ENCODE results near the gene PRKCA. TPM values are rescaled to one million over a fixed set of nuclear protein-coding genes. Genes with fewer than 3 reads are reported as not detected.

PRKCA gene
- total and polyA plus RNA-seq, 10 of the 15 experiments (the other 5 are each of a cell fraction or from before 2014, with no cell fraction given) = 0.11 to 14.6 (median 0.72) TPM

GRCh38 chr17:66509926-66510325 is 207.5 kb downstream of the PRKCA start:
- RAD21 ChIA-PET (ENCODE audit: unreplicated experiment) = no interaction called here
- H3K4me3 ChIP-seq = no peak overlapping the region
- CTCF ChIA-PET = no interaction called here
- WGBS (ENCODE audit: insufficient coverage, insufficient replicate concordance, low lambda C conversion rate, missing lambda C conversion rate) = 50% methylated on average over 3 of the region's 3 CpGs
- no peaks in the 10 kb centered on the region for H3K27me3 ChIP-seq (replicated peaks in 1 of 2; ENCODE audit: control insufficient read depth in 2 of 2, insufficient read depth in 2 of 2, low read length in 1 of 2)
- no peak overlapping the region for H3K27ac ChIP-seq (ENCODE audit: control insufficient read depth, insufficient read depth)
- no peak overlapping the region for H2AFZ ChIP-seq (ENCODE audit: control insufficient read depth, low read depth, low read length)
- POLR2A ChIA-PET = no interaction called here
- H3K9ac ChIP-seq (ENCODE audit: control insufficient read depth, insufficient read depth, low read length) = no peak overlapping the region
- in situ Hi-C loops (cut with MboI) (no loop called here), intact Hi-C loops (cut with micrococcal nuclease; ENCODE audit: unreplicated experiment) (no loop called here)
- TF ChIP-seq SUPT20H (IDR thresholded peaks at IDR 0.05; ENCODE audit: borderline replicate concordance, control insufficient read depth, low read depth, low read length) (no peak), CHD1 (IDR thresholded peaks at IDR 0.05; ENCODE audit: low read depth, low read length) (no peak), PML (IDR thresholded peaks at IDR 0.05; ENCODE audit: low read length) (no peak), RAD51 (IDR thresholded peaks at IDR 0.05) (no peak), GATAD2B (conservative IDR thresholded peaks at IDR 0.05; ENCODE audit: low read depth) (no peak), NRF1 (conservative IDR thresholded peaks at IDR 0.05; ENCODE audit: low read depth, low read length) (no peak), NBN (IDR thresholded peaks at IDR 0.05) (no peak), TBL1XR1 (IDR thresholded peaks at IDR 0.05; ENCODE audit: low read depth, low read length) (no peak), SIX5 (IDR thresholded peaks at IDR 0.05; ENCODE audit: low read depth, low read length, severe bottlenecking) (no peak), ZNF274 (IDR thresholded peaks at IDR 0.05; ENCODE audit: insufficient read depth, insufficient read length) (no peak), ZNF24 (IDR thresholded peaks at IDR 0.05) (no peak)
- TF ChIP-seq, protein P1, sequence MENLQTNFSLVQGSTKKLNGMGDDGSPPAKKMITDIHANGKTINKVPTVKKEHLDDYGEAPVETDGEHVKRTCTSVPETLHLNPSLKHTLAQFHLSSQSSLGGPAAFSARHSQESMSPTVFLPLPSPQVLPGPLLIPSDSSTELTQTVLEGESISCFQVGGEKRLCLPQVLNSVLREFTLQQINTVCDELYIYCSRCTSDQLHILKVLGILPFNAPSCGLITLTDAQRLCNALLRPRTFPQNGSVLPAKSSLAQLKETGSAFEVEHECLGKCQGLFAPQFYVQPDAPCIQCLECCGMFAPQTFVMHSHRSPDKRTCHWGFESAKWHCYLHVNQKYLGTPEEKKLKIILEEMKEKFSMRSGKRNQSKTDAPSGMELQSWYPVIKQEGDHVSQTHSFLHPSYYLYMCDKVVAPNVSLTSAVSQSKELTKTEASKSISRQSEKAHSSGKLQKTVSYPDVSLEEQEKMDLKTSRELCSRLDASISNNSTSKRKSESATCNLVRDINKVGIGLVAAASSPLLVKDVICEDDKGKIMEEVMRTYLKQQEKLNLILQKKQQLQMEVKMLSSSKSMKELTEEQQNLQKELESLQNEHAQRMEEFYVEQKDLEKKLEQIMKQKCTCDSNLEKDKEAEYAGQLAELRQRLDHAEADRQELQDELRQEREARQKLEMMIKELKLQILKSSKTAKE (IDR thresholded peaks at IDR 0.05; ENCODE audit: low read depth, poor library complexity, severe bottlenecking) = no peak
- BruUV-seq (replicated peaks) = no TSS peak
- no peak for FAIRE-seq
- H3K36me3 ChIP-seq (ENCODE audit: control insufficient read depth in 2 of 2, insufficient read depth in 2 of 2, low read length in 1 of 2) = no peaks in the 10 kb centered on the region
- H3K9me3 ChIP-seq (replicated peaks; ENCODE audit: control insufficient read depth, insufficient read depth, low read length) = no peaks in the 10 kb centered on the region
- no peaks in the 10 kb centered on the region for H3K4me1 ChIP-seq (ENCODE audit: control insufficient read depth, insufficient read depth, low read length)
- H3K4me2 ChIP-seq (ENCODE audit: control insufficient read depth, insufficient read depth) = no peak overlapping the region
- SMC1A ChIA-PET (ENCODE audit: uncharacterized antibody, unreplicated experiment) = no interaction called here
- H4K20me1 ChIP-seq (ENCODE audit: control insufficient read depth, insufficient read depth) = no peaks in the 10 kb centered on the region
- DNase-seq (ENCODE audit: low read depth, low spot score) = no peak
- no peaks in the 10 kb centered on the region for H3K79me2 ChIP-seq (ENCODE audit: control insufficient read depth, insufficient read depth, low read length)
- ATAC-seq = no peak

Measured in GM12878 (cell line).